ENCODE measurements around the gene PMS1.

The PMS1 gene

DNA sequence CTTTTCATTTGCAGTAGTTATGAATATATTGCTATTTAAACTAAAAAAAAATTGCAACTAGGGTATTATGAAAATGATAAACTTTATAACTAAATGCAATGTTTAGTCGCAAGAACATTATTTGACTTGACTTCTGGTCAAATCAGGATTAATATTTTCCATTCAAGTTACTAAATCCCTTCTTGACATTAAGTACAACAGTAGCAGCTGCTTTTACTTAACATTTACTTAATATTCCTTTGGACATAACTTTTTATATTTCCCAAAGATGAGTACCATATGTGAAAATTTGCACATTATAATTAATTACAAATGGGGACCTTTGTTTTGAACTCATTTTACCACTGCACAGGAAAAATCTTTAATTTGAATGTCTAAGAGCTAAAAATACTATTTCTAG, 74.0 kb downstream of the PMS1 start:
- Histone ChIP-seq H3K36me3 (ENCODE audit: insufficient read depth) (no peaks in the 10 kb centered on the region), H3K27ac (no peak overlapping the region), H3K9ac (no peak overlapping the region), H3K4me2 (no peak overlapping the region), H4K20me1 (ENCODE audit: insufficient read depth) (no peaks in the 10 kb centered on the region), H2AFZ (ENCODE audit: low read depth) (no peak overlapping the region), H3K4me3 (IDR thresholded peaks at IDR 0.05; ENCODE audit: insufficient read depth, low read depth, low read length) (no peak overlapping the region), H3K27me3 (ENCODE audit: insufficient read depth, low read depth) (no peaks in the 10 kb centered on the region), H3K4me1 (ENCODE audit: low read depth, poor library complexity, severe bottlenecking) (no peaks in the 10 kb centered on the region), H3K79me2 (ENCODE audit: insufficient read depth, low read depth) (no peaks in the 10 kb centered on the region)
- TF ChIP-seq, protein P1, sequence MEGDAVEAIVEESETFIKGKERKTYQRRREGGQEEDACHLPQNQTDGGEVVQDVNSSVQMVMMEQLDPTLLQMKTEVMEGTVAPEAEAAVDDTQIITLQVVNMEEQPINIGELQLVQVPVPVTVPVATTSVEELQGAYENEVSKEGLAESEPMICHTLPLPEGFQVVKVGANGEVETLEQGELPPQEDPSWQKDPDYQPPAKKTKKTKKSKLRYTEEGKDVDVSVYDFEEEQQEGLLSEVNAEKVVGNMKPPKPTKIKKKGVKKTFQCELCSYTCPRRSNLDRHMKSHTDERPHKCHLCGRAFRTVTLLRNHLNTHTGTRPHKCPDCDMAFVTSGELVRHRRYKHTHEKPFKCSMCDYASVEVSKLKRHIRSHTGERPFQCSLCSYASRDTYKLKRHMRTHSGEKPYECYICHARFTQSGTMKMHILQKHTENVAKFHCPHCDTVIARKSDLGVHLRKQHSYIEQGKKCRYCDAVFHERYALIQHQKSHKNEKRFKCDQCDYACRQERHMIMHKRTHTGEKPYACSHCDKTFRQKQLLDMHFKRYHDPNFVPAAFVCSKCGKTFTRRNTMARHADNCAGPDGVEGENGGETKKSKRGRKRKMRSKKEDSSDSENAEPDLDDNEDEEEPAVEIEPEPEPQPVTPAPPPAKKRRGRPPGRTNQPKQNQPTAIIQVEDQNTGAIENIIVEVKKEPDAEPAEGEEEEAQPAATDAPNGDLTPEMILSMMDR (conservative IDR thresholded peaks at IDR 0.05; ENCODE audit: low read depth, low read length) = no peak

- no peak overlapping the region for H3K9ac ChIP-seq
- H3K36me3 ChIP-seq (ENCODE audit: insufficient read depth) = no peaks in the 10 kb centered on the region
- no peaks in the 10 kb centered on the region for H3K4me1 ChIP-seq (ENCODE audit: low read depth, poor library complexity, severe bottlenecking)
- H4K20me1 ChIP-seq (ENCODE audit: insufficient read depth) = no peaks in the 10 kb centered on the region
- H3K27ac ChIP-seq = no peak overlapping the region
- no peak overlapping the region for H2AFZ ChIP-seq (ENCODE audit: low read depth)
- no peak overlapping the region for H3K4me2 ChIP-seq
- H3K79me2 ChIP-seq (ENCODE audit: insufficient read depth, low read depth) = no peaks in the 10 kb centered on the region
- H3K27me3 ChIP-seq (ENCODE audit: insufficient read depth, low read depth) = no peaks in the 10 kb centered on the region
- TF ChIP-seq, protein P1 (conservative IDR thresholded peaks at IDR 0.05; ENCODE audit: low read depth, low read length) = no peak
- no peak overlapping the region for H3K4me3 ChIP-seq (IDR thresholded peaks at IDR 0.05; ENCODE audit: insufficient read depth, low read depth, low read length)
These were observed 75.9 kb downstream of the PMS1 start for GRCh38 chr2:189860161-189860560.

DNA sequence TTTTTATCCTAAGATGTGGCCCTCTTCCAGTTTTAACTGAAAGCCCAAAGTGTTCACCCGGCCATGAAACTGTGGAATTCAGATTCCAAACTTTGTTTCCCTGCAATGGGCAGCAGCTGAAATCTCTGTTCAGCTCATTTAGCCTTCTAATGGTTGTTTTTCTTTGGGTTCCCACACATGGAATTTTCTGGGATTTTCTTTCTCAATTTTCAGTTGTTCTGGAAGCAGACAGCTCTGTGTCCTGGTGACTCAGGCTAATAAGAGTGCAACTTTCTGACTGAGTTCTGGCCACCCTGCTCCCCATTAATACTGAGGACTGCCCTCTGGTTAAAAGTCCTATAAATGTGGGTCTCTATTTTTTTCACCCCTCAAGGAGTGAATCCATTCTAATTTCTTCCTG, 78.5 kb downstream of the PMS1 start:
- no peaks in the 10 kb centered on the region for H3K4me1 ChIP-seq (ENCODE audit: low read depth, poor library complexity, severe bottlenecking)
- H3K4me2 ChIP-seq = no peak overlapping the region
- no peak overlapping the region for H3K9ac ChIP-seq
- H3K27me3 ChIP-seq (ENCODE audit: insufficient read depth, low read depth) = no peaks in the 10 kb centered on the region
- no peak overlapping the region for H2AFZ ChIP-seq (ENCODE audit: low read depth)
- no peak overlapping the region for H3K27ac ChIP-seq
- no peaks in the 10 kb centered on the region for H3K79me2 ChIP-seq (ENCODE audit: insufficient read depth, low read depth)
- TF ChIP-seq, protein P1 (conservative IDR thresholded peaks at IDR 0.05; ENCODE audit: low read depth, low read length) = no peak
- no peak overlapping the region for H3K4me3 ChIP-seq (IDR thresholded peaks at IDR 0.05; ENCODE audit: insufficient read depth, low read depth, low read length)
- H3K36me3 ChIP-seq (ENCODE audit: insufficient read depth) = no peaks in the 10 kb centered on the region
- no peaks in the 10 kb centered on the region for H4K20me1 ChIP-seq (ENCODE audit: insufficient read depth)

DNA sequence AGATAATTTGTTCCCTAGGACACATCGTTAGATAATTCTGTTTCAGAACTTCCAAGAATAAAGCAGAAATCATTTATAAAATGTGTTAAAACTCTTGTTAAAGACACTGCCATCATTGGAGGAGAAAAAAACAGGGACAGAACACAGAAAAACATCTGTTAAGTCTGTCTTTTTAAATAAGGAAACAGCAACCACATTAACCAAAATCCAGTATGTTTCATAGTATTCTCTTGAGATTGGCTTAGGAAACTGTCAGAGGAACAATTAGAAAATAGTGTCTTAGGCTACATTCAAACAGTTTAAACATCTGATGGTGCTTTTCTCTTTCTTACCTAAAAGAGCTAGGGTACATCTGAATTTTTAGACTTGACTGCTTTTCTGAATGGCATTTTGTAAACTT, 81.6 kb downstream of the PMS1 start:
- Histone ChIP-seq H3K4me2 (no peak overlapping the region), H3K27ac (no peak overlapping the region), H3K4me3 (IDR thresholded peaks at IDR 0.05; ENCODE audit: insufficient read depth, low read depth, low read length) (no peak overlapping the region), H3K36me3 (ENCODE audit: insufficient read depth) (no peaks in the 10 kb centered on the region), H3K27me3 (ENCODE audit: insufficient read depth, low read depth) (no peaks in the 10 kb centered on the region), H3K4me1 (ENCODE audit: low read depth, poor library complexity, severe bottlenecking) (no peaks in the 10 kb centered on the region), H2AFZ (ENCODE audit: low read depth) (no peak overlapping the region), H3K9ac (no peak overlapping the region), H3K79me2 (ENCODE audit: insufficient read depth, low read depth) (no peaks in the 10 kb centered on the region), H4K20me1 (ENCODE audit: insufficient read depth) (no peaks in the 10 kb centered on the region)
- TF ChIP-seq, protein P1 (conservative IDR thresholded peaks at IDR 0.05; ENCODE audit: low read depth, low read length) = no peak
